GM18909 (cell line): Measurements from ENCODE around the gene ACTRT2.

Experiments
- ATAC-seq: cut with Tn5 transposase; IDR thresholded peaks from one replicate; pipeline ENCODE4 v1.9.1; 2021; ENCODE audit warnings: mild to moderate bottlenecking; ENCODE audit not compliant: unreplicated experiment, poor library complexity

The ACTRT2 gene

DNA sequence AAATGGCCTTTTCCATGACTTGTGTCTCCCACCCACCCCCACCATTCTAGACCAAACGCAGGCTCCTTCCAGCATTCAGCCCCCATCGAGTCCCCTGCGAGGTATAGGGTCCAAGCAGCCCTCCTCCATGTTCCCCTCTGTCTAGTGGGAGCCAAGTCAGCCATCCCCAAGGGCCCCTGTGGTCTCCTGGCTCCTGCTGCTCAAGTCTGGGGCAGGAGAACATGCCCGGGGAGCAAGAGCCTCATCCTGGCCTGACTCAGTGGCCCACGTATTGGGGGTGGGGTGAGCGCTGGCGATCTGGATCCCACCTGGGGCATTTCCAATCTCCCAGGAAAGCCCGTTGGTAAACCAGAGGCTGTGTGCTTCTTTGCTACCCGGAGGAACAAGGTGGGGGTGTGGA, 43.6 kb downstream of the ACTRT2 start:
- ATAC-seq: no peak

DNA sequence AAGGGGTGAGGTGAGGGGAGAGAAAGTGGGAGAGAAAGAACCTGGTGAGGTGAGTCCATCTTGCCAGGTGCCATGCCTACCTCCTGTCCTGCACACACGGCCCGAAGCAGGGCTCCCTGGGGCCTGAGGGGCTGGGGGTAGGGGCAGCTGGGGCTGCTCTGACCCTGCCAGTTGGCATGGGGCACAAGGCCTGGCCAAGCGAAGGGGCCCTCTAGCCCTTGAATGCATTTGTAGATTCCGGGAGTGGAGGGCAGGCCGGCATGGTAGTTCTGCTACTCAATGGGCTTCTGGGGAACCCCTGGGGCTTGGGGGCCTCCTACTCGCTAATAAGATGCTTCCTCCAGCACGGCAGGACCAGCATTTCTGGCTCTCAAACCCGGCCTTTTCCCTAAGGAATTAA, 44.1 kb downstream of the ACTRT2 start:
- ATAC-seq: no peak

GRCh38 chr1:3065797-3066196, 44.5 kb downstream of the ACTRT2 start:
- ATAC-seq: no peak

GRCh38 chr1:3066250-3066711, 45.0 kb downstream of the ACTRT2 start:
- ATAC-seq: no peak

DNA sequence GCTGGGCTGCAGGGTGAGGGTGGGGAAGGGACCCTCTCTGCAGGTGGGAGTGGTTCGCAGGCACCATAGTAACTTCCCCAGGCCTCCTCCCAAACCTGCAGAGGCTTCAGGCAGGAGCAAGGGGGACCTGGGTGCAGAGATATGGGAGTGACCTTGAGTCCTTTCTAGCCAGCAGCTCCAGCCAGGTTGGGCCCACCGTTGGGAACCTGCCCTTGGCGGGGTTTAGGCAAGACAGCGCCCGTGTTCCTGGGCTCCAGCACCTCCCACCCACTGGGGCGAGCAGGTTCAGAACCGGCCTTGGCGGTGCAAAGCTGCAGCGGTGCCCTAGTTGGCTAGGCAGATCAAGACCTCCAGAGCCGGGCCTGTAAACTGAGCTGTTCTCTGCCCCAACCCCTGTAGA, 45.6 kb downstream of the ACTRT2 start:
- no peak for ATAC-seq

DNA sequence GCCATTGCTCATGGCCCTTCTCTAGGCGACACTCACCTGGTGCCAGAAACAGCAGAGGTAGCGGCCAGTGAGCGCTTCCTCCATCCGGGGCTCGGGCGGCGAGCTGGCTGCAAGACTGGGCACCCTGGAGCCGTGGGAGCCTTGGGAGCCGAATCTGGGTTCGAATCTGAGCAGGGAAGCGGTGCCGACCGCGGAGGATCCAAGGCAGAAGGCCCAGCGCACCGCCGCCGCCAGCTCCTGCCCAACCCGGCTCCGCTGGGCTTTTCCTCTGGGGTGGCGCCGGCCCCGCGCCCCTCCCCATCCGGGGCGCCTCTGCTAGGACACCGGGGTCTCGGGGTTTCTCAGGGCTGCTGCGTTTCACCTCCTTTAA, 46.0 kb downstream of the ACTRT2 start:
- ATAC-seq: no peak

GRCh38 chr1:3067671-3068563, 46.6 kb downstream of the ACTRT2 start:
- ATAC-seq: no peak

- no peak for ATAC-seq
These were observed 47.5 kb downstream of the ACTRT2 start, which contains the start of gene PRDM16 for GRCh38 chr1:3068564-3069431. PRDM16 (plus strand) TSS chr1:3069203; CDS start chr1:3069260, 57 bp downstream.

GRCh38 chr1:3069491-3070308, 48.4 kb downstream of the ACTRT2 start:
- ATAC-seq: no peak

DNA sequence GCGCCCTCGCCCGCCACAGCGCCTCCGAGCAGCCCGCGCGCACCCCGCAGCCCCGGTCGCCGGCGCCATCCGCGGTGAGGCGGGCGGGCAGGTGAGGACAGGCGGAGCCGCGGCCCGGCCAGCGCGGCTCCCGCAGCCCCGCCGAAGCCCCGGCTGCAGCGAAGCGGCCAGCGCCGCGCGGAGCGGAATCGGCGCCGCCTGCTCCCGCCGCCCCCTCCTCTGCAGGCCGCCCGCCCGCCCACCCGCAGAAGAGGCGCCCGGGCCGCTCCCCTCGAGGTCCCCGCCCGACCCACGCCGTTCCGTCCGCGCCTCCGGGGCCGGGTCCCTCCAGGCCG, 49.0 kb downstream of the ACTRT2 start:
- no peak for ATAC-seq

DNA sequence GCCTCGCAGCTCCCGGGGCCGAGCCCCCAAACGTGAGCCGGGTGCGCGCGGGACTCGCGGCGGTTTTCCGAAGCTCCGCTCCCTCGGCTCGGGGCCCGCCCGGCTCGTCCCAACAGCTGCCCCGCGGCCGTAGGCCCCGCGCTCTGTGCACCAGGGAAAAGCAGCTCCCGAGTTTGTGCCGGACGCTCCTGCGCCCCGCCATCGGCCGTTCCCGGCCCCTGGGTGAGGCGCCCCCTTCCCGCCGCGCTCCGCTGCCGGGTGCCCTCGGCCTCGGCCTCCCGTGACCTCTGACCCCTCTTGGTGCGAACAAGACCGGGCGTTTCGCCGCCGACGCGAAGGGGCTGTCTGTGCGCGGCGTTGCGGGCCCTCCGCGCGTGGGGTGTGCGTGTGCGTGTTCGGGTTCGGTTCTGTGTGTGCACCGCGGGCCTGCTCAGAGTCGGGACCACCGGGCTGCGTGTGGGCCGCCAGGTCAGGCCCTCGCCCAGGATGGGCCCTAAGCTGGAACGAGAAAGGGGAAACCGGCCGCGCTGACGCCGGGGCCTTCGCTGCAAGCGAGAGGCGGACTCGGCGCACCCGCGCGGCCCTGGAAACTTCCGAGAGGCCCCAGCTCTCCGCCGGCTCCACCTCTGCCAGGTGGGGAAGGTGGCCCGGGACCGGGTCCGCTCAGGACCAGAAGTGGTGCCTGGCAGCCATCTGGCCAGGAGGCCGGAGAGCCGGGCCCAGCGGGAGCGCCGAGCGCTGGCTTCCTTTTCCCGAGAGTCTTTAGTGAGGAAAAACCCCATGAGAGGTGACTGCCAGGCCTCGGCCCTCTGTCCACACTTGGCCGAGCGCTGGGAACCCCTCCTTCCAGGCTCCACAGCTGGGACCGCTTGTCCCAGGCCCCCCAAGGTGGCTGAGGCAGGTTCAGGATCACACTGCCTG, 49.6 kb downstream of the ACTRT2 start:
- no peak for ATAC-seq

GRCh38 chr1:3071565-3072390, 50.5 kb downstream of the ACTRT2 start:
- ATAC-seq: no peak
